Nephron progenitor cell (in vitro differentiated cells): ENCODE data around the gene THSD7A.

ENCODE experiments used
- DNase-seq: peaks from one replicate; pipeline ENCODE4 v3.0.0; 2021
- H3K27ac Mint-ChIP-seq: 2 replicates; pipeline ENCODE4 v1.8.0; 2021; ENCODE audit warnings: mild to moderate bottlenecking, moderate library complexity, mixed read lengths
- H3K27me3 Mint-ChIP-seq: 2 replicates; pipeline ENCODE4 v1.8.0; 2021; ENCODE audit warnings: mild to moderate bottlenecking, low read depth, mixed read lengths; ENCODE audit not compliant: poor library complexity
- H3K36me3 Mint-ChIP-seq: 2 replicates; pipeline ENCODE4 v1.8.0; 2021; ENCODE audit warnings: low read depth, mixed read lengths
- H3K4me1 Mint-ChIP-seq: 2 replicates; pipeline ENCODE4 v1.8.0; 2021; ENCODE audit warnings: mixed read lengths
- H3K4me3 Mint-ChIP-seq: 2 replicates; pipeline ENCODE4 v1.8.0; 2021; ENCODE audit warnings: mild to moderate bottlenecking, moderate library complexity, mixed read lengths
- H3K9me3 Mint-ChIP-seq: 2 replicates; pipeline ENCODE4 v1.8.0; 2021; ENCODE audit warnings: mild to moderate bottlenecking, moderate library complexity, mixed read lengths
- CTCF ChIP-seq: fragments of 200-600 bp; sonication (generic); IDR thresholded peaks from 2 replicates; pipeline ENCODE4 v1.5.0; 2021; ENCODE audit warnings: antibody characterized with exemption

The THSD7A gene

GRCh38 chr7:11457419-11457818, 374.6 kb downstream of the THSD7A start:
- no peak for DNase-seq
- Mint-ChIP-seq H3K36me3 (no peaks in the 10 kb centered on the region), H3K27me3 (no peaks in the 10 kb centered on the region), H3K9me3 (no peaks in the 10 kb centered on the region), H3K4me1 (peaks cover 6% of the 10 kb centered on the region), H3K27ac (peak overlapping the region; percentile 3), H3K4me3 (no peak overlapping the region)
- TF ChIP-seq CTCF: no peak

GRCh38 chr7:11456574-11456973, 375.4 kb downstream of the THSD7A start:
- Mint-ChIP-seq H3K27me3 (no peaks in the 10 kb centered on the region), H3K4me1 (peaks cover 6% of the 10 kb centered on the region), H3K9me3 (no peaks in the 10 kb centered on the region), H3K4me3 (no peak overlapping the region), H3K27ac (no peak overlapping the region), H3K36me3 (no peaks in the 10 kb centered on the region)
- DNase-seq: no peak
- TF ChIP-seq CTCF: no peak

GRCh38 chr7:11452476-11452875, 379.5 kb downstream of the THSD7A start:
- H3K4me3 Mint-ChIP-seq: no peak overlapping the region
- no peaks in the 10 kb centered on the region for H3K27me3 Mint-ChIP-seq

GRCh38 chr7:11450281-11450680, 381.7 kb downstream of the THSD7A start:
- no peak for TF ChIP-seq CTCF
- Mint-ChIP-seq H3K4me1 (peaks cover 18% of the 10 kb centered on the region), H3K4me3 (no peak overlapping the region), H3K27me3 (no peaks in the 10 kb centered on the region), H3K9me3 (no peaks in the 10 kb centered on the region), H3K27ac (no peak overlapping the region), H3K36me3 (no peaks in the 10 kb centered on the region)
- no peak for DNase-seq

More at GRCh38 chr7:11452476-11452875, 379.5 kb downstream of the THSD7A start:
- H3K9me3 Mint-ChIP-seq: no peaks in the 10 kb centered on the region
- no peak for TF ChIP-seq CTCF
- H3K27ac Mint-ChIP-seq: no peak overlapping the region
- H3K36me3 Mint-ChIP-seq: no peaks in the 10 kb centered on the region
- DNase-seq: no peak
- peaks cover 20% of the 10 kb centered on the region for H3K4me1 Mint-ChIP-seq

GRCh38 chr7:11449316-11449715, 382.7 kb downstream of the THSD7A start:
- Mint-ChIP-seq H3K4me3 (no peak overlapping the region), H3K9me3 (no peaks in the 10 kb centered on the region), H3K4me1 (peaks cover 18% of the 10 kb centered on the region), H3K27me3 (no peaks in the 10 kb centered on the region), H3K27ac (no peak overlapping the region), H3K36me3 (no peaks in the 10 kb centered on the region)
- no peak for DNase-seq
- TF ChIP-seq CTCF: no peak

GRCh38 chr7:11448323-11448722, 383.7 kb downstream of the THSD7A start:
- peaks cover 4% of the 10 kb centered on the region for H3K27me3 Mint-ChIP-seq
- DNase-seq: no peak
- no peaks in the 10 kb centered on the region for H3K36me3 Mint-ChIP-seq
- no peak overlapping the region for H3K4me3 Mint-ChIP-seq
- H3K4me1 Mint-ChIP-seq: peaks cover 18% of the 10 kb centered on the region
- TF ChIP-seq CTCF: no peak
- H3K9me3 Mint-ChIP-seq: no peaks in the 10 kb centered on the region
- peak overlapping the region; percentile 62 for H3K27ac Mint-ChIP-seq
